HG02678 (cell line): ENCODE results near the gene TIGIT.

Source experiments
- ATAC-seq: cut with Tn5 transposase; IDR thresholded peaks from one replicate; pipeline ENCODE4 v1.9.1; 2021; ENCODE audit warnings: mild to moderate bottlenecking, moderate library complexity; ENCODE audit not compliant: unreplicated experiment

Gene TIGIT

DNA sequence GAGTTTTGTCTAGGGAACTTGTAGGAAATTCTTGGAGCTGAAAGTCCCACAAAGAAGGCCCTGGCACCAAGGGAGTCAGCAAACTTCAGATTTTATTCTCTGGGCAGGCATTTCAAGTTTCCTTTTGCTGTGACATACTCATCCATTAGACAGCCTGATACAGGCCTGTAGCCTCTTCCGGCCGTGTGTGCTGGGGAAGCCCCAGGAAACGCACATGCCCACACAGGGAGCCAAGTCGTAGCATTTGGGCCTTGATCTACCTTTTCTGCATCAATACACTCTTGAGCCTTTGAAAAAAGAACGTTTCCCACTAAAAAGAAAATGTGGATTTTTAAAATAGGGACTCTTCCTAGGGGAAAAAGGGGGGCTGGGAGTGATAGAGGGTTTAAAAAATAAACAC lies 15.0 kb downstream of the TIGIT start:
- peak; percentile 89 for ATAC-seq

DNA sequence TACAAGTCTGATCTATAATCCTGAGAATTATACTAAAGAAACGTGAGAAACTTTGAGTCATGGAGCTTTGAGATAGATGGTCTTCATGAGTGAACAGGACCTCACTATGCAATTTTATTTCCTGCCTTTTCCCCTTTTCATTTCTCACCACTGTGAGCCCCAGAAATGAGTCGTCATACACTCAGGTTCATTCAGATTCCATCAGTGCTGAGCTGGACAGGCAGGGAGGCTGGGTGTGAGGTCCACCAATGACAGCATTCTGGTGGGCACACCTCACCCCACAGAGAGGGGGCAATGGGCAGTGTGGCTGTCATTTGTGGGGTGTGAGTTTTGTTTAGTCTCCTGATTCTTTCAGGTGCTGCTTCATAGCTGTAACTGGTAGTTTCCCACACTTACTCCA lies 16.9 kb downstream of the TIGIT start:
- ATAC-seq, result no peak

DNA sequence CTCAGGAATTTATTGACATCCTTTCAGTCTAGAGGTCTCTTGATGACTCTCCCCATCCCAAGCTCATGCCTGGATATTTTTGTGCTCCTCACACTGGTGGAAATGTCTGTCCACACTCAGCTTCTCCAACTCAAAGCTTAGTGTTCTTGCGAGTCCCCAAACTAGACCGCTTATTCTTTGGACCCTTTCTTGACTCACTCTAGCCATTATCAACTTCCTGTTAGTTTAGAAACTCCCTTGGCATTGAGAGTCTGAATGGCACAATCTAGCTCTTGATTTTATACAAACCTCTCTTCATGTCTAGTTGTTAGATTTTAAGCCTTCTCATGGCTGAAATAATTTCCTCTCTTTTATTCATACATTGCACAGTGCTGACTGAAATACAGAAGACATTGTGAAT lies 19.6 kb downstream of the TIGIT start:
- ATAC-seq, result no peak

DNA sequence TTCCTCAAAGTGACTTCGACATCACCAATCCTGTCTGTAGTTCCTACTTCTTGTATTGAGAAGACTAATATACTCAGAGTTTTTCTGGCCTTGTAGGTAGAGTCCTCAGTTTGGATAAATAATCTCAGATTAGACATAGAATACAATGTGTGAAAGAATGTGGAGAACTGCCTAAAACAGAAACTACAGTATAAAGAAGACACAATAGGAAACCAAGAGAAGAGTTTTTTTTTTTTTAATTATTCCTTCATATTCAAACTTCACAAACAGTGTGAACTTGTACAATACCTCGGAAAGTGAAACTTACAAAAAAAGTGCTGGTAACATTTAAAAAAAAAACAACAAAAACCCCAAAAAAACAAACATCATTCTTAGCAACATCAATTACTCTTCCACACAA lies 20.5 kb downstream of the TIGIT start:
- ATAC-seq, result no peak

DNA sequence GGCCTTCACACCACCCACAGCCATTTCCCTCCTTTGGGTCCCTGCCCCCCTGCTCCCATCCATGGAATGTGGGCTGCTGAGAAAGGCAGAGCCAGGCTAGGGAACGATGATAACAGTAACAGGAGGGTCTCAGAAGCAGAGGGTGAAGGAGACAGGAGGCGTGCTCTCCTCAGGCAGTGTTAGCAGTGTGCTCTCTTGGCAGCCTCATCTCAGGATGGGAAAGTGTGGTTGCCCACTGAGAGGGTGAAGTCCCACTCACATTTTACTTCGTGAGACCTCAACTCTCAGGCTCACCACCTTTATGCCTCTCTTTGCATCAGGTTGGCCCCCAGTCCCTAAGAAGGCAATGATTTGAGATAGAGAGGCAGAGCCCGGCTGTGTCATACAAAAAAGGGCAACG lies 24.5 kb downstream of the TIGIT start:
- ATAC-seq, result no peak

DNA sequence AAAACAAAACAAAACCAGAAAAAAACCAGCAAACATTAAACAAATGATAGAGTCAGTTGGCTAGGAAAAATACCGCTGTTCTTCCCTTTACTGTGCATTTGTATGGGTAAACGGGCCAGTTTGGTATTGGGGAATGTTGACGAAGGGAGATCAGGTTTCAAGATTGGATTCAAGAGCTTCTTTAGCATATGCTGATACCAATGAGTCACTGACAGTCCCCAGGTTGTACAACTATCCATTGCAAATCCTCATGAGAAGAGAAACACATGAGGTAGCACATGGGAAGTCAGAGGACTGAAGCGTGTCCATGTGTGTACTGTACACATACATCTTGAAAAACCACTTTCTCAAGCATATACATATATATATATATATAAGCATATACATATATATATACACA lies 25.6 kb downstream of the TIGIT start:
- no peak for ATAC-seq

DNA sequence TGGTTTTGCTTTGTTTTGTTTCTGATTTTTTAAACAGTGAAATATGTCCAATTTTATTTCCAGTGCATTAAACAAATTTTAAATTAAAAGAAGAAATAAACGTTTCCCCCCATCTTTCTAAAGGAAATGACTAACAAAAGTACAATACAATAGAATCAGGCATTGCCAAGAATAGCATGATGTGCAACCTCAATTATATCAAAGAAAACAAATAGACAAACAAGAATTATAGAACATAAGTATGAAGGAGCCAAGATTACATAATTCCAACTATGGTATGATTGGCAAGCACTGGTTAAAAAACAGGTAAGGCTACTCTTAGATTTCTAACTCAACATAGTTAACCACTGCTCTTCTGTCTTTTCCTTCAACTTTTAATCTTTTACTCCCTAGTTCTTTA lies 26.4 kb downstream of the TIGIT start:
- ATAC-seq, result no peak

DNA sequence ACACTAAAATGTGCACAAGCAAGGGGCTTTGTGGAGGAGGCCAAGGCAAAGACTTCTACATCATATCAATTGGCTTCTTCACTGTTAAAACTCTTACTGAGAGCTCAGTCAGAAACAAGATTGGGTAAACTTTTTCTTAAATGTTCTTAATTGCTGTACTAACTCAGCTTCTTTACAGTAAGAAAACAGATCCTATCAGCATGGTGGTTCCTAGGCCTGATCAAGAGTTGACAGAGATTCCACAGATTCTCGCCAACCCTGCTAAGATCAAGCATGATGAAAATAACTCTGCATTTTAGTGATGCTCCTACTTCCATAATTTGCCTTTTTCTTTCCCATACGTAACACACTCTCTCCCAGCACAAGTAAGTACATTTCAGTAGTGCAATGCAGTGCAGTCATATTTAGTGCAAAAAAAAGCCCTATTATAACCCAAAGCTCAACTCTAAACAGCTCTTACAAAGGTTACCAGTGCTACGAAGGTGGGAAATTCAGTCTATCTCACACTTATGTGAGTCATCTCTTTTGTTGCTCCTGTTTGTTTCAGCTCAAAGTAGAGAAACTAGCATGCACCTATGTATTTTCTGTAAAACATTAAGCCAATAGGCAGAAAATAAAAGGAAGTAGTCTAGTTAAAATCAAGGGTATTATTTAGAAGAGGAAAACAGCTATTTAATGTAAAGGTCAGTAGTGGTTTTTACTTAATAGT lies 29.9 kb downstream of the TIGIT start:
- ATAC-seq, result peak; percentile 58

DNA sequence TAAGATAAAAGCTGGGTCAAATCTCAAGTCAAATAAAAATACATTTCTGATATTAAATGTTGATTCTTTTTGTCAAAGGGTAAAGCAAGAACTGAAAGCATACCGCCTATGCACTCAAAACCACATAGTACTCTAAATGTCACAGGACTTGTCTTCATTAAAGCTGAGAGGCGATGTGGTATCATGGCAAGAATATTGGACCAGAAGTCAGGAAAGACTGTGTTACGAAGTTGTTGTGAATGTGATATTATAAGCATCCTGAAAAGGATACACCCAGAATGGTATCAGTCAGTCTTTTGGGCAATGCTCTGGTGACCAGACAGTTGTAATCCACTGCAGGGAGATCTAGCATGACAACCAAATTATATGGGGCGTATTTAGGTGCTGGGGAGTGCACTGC lies 33.8 kb downstream of the TIGIT start:
- ATAC-seq, result no peak

DNA sequence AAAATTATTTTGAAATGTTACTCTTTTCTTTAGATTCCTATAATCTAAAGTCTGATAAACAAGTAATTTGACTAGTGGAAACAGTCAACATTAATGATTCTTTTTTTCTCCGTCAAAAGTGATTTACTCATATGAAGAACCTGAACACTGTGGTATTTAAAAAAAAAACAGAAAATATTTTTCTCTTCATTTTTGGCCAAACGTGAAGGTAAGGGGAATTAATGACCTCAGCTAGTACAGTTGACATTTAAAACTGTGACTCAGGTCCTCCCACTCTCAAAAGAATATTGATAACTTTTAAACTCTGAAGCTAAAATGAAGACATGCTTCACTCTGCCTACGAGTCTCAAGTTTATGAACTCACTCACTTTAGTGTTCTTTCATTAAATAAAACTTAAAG lies 34.5 kb downstream of the TIGIT start:
- no peak for ATAC-seq

DNA sequence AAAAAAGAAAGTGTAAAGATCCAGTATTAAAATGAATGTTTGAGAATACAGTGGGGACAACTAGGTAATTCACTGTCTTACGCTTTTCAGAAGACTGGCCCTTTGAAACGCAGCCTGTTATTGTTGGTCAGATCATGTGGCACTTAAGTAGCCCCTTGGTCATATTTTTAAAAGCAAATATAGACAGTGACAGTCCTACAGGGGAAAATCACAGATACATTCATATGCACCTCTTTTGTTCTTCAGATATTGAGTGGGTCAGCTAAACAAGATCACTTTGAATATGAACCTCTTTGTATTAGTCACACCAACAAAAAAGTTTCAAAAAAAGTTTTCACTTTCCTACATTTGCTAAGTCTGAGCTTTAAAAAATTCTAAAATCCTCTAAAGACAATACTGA lies 36.0 kb downstream of the TIGIT start:
- no peak for ATAC-seq

DNA sequence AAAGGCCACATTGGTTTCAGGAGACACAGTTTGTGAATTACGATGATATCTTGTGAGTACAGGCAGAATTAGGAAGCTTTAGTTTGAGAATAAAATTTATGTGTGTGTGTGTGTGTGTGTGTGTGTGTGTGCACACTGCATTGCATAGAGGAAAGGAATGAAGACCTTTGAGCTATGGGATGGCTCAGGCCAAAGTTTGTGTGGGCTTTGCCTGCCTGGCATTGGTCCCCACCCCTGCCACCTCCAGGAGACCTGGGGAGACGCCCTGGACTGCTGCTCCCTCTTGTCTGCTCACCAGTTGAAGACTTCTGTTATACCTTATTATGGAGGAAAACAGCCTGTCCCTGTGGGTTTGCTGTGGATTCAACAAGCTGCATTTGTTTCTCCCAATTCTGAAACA lies 37.2 kb downstream of the TIGIT start:
- ATAC-seq, result no peak

DNA sequence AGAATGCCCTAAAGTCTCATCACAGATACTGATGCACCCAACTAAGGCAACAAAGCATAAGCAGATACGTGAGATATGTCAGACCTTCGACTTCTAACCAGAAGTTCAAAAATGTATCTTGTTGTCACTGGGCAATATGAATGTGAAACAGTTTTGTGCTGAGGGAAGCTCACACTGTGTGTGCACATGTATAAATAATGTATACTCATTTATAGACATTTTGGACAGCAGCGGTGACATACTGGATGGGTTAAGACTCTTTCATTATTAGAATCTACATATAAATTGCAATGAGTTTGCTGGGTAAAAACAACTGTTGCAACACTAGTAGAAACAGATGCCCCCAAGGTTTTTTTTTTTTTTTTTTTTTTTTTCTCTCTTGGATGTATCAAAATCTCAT lies 37.9 kb downstream of the TIGIT start:
- ATAC-seq, result no peak

DNA sequence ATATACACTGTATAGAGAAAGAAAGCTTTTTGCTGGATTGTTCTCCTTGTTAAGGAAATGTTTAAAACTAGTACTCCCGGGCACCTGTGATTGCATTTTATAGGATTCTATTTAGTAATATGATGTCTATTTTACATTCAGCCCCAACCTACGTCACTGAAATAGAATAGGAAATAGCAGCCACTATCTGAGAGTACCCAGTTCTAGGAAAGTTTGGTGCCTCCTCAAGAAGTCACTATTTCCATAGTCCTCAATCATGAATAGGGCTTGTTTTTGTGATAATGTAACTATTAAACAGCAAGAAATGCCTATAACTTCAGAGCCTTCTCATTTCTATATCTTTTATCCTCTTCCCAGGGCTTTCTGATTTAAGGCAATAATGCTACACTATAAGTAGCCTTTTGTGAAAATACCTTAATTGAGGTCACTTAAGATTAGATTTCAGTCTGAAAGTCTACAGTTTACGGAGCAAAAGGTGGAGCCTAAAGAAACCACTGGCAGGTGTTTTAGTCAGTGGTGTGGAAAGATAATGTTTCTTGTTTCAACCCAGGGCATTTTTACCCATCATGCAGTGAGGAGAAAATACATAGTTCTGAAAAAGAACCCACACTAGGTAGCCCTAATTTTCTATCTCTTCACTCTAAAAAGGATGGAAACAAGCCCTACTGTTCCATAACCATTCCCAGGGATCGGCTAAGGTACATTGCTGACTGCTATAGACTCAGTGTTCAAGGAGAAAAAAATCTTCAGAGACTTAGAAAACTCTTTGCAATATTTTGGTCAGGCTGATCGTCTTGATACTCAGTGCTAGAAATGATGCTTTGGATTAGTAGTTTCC lies 38.7 kb downstream of the TIGIT start:
- peak; percentile 72 for ATAC-seq

DNA sequence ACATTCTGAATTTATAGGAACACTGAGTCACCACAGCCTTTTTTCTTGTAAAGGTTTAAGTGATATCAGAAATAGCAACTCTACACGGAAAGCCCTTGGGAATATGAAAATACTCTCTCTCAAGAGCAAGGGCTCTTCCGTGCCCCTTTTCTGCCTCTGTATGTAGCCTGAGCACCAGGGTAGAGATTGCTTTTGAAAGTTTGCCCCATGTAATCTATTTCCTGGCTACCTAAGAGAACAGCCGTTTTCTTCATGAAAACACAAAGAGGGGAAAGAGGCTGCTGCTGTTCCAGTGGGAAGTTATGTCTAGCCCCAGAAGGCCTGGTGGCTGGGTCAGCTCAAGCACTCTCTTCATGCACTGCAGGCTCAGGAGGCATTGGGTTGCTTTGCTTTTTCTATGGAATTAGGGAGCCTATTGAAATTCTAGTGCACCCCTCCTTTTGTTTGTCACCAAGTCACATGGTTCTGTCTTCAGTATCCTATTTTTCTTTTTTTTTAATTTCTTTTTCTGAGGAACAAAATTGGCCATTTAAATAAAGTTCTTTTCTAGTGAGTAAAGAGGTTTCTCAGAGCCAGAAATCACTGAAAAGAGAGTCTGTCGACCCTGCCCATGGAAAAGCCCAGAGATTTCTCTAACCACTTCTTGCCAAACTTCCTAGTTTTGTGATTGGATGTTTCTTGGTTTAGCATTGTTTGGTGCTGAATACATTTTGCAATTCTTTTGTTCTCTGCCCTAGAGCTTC lies 39.5 kb downstream of the TIGIT start:
- ATAC-seq, result no peak

DNA sequence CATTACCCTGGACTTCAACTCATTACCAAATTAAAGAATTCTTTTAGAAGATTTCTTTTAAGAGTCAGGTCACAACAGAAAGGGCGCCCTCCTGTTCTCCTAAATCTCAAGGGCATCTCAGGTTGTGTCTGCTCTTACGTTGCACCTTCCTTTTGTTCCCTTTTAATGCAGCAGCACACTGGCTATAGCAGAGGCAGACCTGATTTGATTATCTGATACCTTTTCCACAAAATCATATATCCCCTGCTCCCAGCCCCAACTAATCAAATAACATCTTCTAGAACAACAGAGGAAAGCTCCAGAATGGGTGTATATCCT lies 40.1 kb downstream of the TIGIT start:
- no peak for ATAC-seq

DNA sequence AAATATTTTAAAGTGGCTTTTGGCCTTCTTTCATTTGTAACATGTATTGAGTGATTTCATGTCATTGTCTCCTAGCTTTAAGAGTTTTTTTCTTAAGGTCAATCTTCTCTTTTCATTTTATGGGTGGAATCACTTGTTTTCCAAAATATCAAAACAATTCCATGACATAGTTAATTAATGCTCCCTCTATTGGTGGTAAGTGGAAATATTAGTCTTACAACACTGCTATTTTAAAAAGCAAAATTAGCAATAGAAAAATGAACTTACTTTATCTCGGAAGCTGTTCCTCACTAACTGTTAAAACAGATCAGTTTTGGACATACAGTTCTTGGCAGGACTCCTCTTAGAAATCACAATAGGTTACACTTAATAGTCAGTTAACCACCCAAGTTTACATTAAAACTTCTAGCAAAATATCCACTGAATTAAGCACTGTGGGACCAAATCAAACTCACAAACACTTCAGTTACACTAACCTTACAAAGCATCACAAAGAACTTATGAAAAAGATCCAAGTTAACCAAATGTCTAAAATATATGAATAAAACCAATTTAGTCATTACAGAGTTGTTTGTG lies 42.4 kb downstream of the TIGIT start:
- no peak for ATAC-seq

DNA sequence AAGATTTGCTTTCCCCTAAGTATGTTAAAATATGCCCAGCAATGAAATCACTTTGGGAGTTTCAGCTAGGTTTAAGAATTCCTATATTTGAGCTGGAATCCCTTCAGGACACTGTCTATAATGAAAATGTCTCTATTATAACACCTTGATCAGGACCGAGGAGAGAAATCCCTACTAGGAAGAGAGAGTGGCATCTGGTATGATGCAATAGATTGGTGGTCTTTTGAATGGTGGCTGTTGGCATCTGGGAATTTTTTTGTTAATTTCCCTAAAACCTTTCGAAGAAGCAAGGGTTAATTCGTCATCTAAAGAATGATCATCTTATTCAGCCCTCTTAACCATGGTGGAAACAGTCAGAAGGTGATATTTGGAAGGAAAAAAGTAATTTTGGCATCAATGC lies 43.0 kb downstream of the TIGIT start:
- no peak for ATAC-seq

DNA sequence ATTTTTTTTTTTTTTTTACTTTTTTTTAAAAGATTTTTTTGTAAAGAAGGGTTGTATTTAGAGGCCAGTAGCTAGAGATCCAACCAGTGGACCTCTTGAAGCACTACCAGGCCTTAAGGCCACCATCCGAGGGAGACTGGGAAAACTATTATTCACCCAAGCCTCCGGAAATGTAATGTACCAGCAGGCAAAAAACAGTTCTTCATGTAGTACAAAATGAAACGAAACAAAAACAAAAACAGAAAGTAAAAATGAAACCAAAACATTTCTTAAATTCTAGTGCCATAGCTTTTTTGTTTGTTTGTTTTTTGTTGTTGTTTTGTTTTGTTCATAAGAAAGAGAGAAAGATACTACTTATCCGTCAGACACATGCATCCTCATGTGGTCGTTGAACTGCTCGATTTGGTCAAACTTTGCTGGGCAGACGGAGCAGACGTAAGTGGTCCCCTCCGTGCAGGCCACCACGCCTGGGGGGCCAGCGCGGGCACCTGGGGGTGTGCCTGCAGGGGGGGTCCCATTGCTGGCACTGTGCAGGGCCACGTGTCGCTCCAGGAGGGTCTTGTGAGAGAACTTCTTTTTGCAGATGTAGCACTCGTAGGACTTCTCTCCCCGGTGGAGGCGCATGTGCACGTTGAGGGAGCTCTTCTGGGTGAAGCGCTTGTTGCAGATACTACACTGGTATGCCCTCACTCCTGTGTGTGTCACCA lies 45.0 kb downstream of the TIGIT start:
- ATAC-seq, result no peak

DNA sequence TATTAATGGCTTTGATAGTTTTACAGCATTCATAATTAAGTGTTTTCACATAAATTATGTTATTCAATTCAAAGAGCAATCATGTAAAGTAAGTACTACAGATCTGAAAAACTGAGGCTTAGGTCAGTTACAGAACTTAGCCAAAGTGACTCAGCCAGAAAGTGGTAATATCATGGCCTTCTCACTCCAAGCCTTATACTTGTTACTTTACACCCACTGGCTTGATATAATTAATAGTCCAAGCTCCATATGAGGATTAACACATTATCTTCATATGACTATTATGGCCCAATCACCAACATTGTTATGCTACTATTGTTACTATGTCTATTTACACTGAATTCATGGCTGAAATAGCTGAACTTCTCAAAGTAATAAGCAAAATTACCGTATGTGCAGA lies 50.7 kb downstream of the TIGIT start:
- no peak for ATAC-seq

DNA sequence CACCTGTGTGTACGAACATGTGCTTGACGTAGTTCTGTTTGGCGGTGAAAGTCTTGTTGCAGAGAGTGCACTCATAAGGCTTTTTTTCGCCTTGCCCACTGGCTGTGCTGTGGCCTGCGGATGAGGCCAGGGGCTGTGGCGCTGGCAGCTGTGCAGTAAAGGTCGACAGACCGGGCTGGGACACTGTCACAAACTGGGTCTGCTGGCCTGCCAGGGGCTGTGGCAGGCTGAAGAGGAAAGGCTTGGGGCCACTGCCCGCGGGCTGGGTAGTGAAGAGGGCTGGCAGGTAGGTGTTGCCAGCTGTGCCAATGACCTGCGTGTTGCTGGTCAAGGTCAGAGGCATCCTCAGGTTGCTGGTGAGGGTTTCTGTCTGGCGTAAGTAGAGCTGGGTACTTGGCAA lies 56.4 kb downstream of the TIGIT start:
- ATAC-seq, result no peak
